GM18526 (cell line): ENCODE measurements around the gene CACNB2.

Source experiments
- POLR2A ChIP-seq: IDR thresholded peaks from 3 replicates; pipeline ENCODE4 v1.6.1; 2011; ENCODE audit not compliant: insufficient read length; ENCODE audit errors: extremely low read depth

The CACNB2 gene

GRCh38 chr10:18178854-18179483 lies 38.7 kb downstream of the CACNB2 start:
- TF ChIP-seq POLR2A = no peak

GRCh38 chr10:18179891-18180290 lies 39.7 kb downstream of the CACNB2 start:
- TF ChIP-seq POLR2A = no peak

DNA sequence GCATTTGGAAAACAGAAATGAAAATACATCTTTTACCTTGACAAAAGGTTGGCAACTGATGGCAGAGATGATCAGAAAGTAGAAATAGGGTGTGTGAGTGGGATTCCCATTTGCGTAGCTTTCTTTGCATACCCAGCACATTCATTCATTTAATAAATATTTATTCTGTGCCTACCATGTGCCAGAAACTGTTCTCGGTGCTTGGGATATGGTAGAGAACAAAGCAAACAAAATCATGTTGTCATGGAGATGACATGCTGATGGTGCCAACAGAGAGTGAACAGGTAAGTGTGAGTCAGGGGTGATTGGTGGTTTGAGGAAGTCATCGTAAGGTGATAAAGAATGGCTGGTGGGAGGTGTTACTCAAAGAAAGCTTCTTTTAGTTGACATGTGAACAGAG lies 45.4 kb downstream of the CACNB2 start:
- no peak for TF ChIP-seq POLR2A

- no peak for TF ChIP-seq POLR2A
Measured at GRCh38 chr10:18190840-18191239, 50.6 kb downstream of the CACNB2 start.

DNA sequence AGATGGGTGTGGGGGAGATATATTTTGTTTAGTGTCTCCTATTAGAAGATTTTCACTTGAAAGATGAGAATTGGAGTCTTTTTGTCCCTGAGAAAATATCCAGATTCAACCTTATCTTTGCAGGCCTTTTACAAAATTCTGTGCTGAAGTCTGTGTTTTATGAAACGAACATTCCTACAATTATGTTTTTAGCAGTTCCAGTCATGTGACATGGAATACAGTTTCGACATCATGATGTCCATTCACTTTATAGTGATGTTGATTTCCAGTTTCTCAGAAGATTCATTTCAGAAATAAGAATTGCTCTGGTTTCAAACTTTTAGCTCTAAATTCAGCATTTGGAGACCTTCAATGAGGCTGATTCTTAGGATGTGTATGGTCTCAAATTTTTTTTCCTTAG lies 54.4 kb downstream of the CACNB2 start:
- TF ChIP-seq POLR2A = no peak

- no peak for TF ChIP-seq POLR2A
Measured at GRCh38 chr10:18195060-18195799, 55.0 kb downstream of the CACNB2 start.

GRCh38 chr10:18196806-18197550 lies 56.8 kb downstream of the CACNB2 start:
- TF ChIP-seq POLR2A = no peak

DNA sequence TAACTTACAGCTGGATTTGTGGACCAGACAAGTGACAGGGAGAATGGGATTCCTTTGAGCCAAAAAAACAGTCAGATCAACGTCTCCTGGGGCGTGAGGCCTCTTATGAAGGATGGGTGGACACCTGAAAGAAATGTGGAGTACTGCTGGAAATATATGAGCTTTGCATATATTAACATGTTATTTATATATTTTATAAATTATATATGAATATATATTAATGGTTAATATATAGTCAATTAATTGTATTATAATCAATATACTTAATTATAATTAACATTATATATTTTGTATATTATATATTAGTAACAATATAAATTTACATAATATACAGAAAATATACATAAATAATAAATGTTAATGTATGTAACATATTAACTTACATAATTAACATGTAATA lies 57.5 kb downstream of the CACNB2 start:
- TF ChIP-seq POLR2A = no peak

GRCh38 chr10:18201877-18202276 lies 61.7 kb downstream of the CACNB2 start:
- TF ChIP-seq POLR2A = no peak

DNA sequence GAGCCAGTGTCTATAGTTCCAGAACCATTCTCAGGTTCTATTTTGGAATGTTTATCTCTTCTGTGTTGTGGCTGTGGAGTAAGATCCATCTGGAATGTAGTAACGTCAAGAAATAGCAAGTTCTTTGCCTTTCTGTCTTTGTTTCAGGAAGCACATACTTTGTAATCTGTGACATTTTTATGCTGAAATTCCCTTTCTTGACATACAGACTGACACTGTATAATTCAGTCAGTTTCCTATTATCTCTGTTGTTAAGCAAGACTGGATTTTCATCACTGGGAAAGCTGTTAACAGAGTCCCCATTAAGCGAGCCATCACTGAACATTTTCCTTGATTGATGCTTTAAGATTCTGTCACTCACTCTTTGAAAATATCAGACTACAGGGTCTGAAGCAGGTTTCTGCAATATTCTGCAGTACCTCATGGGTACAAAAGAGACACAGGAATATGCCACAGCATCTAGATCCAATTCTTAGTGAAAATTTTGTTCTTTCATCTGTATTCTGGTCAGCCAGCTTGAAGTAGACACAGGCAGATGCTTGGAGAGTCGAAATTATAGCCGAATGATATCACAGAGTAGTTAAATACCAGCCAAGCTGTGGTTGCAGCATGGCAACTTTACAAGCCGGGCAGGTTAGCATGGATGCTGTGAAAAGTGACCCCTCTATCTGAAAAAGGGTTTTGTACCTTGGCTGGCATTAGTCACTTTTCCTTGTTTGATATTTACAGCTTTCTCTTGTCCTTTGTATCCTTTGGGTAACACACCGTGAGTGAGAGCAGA lies 62.6 kb downstream of the CACNB2 start:
- no peak for TF ChIP-seq POLR2A

GRCh38 chr10:18203471-18203870 lies 63.2 kb downstream of the CACNB2 start:
- no peak for TF ChIP-seq POLR2A

DNA sequence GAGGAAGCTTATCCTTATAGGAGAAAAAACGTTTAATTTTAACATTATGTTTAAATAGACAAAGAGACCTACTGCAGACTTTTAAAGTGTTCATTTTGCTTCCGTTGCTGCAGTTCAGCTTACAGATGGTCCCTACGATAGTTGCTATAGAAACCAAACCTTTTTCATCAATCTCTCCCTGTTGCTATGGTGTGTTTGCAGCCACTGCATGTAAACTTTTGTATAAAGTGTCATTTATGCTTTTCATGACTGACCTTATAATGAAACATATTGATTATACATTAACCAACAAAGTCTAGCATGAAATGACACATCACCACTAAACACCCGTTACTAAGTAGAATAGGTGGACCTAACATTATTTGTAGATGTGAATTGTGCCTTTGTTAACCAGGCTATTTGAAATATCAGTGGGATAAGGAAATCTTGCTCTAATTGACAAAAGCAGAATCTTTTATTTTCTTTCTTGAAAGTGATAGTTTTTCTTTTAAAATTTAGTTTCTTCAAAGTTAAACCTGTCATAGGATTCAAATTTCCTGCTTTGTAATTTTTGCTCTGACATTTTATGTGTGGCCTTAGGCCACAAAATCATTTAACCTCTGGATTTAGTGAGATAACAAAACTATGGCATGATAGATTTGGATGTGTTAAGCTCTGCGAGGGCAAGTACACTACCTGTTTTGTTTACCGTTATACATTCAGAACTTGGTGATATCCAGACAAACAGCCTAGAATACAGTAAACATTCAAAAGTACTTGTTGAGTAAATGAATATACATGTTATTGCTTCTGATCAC lies 64.0 kb downstream of the CACNB2 start:
- no peak for TF ChIP-seq POLR2A

GRCh38 chr10:18205098-18205834 lies 65.0 kb downstream of the CACNB2 start:
- TF ChIP-seq POLR2A = no peak

- TF ChIP-seq POLR2A = no peak
Measured at GRCh38 chr10:18209241-18209640, 69.0 kb downstream of the CACNB2 start.
